Body of pancreas (tissue), 4 donors: ENCODE results near the gene SLC2A8. TPM values are rescaled to one million over a fixed set of nuclear protein-coding genes. Genes with fewer than 3 reads are reported as not detected.

Experiments
- ATAC-seq: fragments of 150-250 bp; one replicate; pipeline ENCODE4 v1.9.1; 2016
- DNase-seq, 4 donors: peaks; one replicate each; pipeline ENCODE4 v3.0.0-alpha.2; 2019
- H3K27ac ChIP-seq, 4 donors: fragments of 200-600 bp; sonication (generic); 1 replicate in 3 of 4; 2 replicates in 1 of 4; pipeline versions ENCODE4 v1.5.1 to v1.6.1; 2016 to 2019; ENCODE audit warnings: mild to moderate bottlenecking in 1 of 4, mixed read lengths in 1 of 4, moderate library complexity in 1 of 4
- H3K27me3 ChIP-seq, 2 donors: fragments of 200-600 bp; sonication (generic); one replicate each; pipeline ENCODE4 v1.6.0; 2016; ENCODE audit warnings: mild to moderate bottlenecking in 1 of 2
- H3K36me3 ChIP-seq, 2 donors: fragments of 200-600 bp; sonication (generic); replicated peaks in 1 of 2; 2 replicates each; pipeline ENCODE4 v1.5.1; 2016; ENCODE audit warnings: low read depth in 2 of 2; ENCODE audit not compliant: insufficient read depth in 1 of 2
- H3K4me1 ChIP-seq: fragments of 200-600 bp; sonication (generic); one replicate; pipeline ENCODE4 v1.6.0; 2016
- H3K4me3 ChIP-seq, 2 donors: fragments of 200-600 bp; sonication (generic); 1 replicate in 1 of 2; 2 replicates in 1 of 2; pipeline ENCODE4 v1.5.1; 2016 to 2019
- H3K9me3 ChIP-seq, 3 donors: fragments of 200-600 bp; sonication (generic); 1 replicate in 2 of 3; 2 replicates in 1 of 3; pipeline ENCODE4 v1.5.1; 2016
- POLR2A ChIP-seq, 3 donors: fragments of 450-650 bp; IDR thresholded peaks; one replicate each; pipeline ENCODE4 v1.6.1; 2016; ENCODE audit warnings: antibody characterized with exemption in 3 of 3, mild to moderate bottlenecking in 2 of 3
- WGBS, 2 donors: methylation state at CpG; one replicate each; pipeline ENCODE4 v1.1.5; 2017; 5-methylcytosine and 5-hydroxymethylcytosine counted together
- intact Hi-C: fragments of 100-400 bp; cut with DNase I; formaldehyde crosslinking; loops from one replicate; pipeline ENCODE4 v1.15.1; 2023
- total RNA-seq, 2 donors: library from RNA; depleted of rRNA; stranded (reverse); fragments of >200 nt; gene quantifications; one replicate each; pipeline ENCODE4 v1.1.0, GENCODE V29; 2016
- TF ChIP-seq, protein P1 (sequence below), 7 experiments: fragments of 450-650 bp in 4 of 7; fragments of 200-600 bp in 3 of 7; sonication (generic) in 3 of 7; IDR thresholded peaks; one replicate each; pipeline ENCODE4 v1.5.1; 2016 to 2019; ENCODE audit warnings: antibody characterized with exemption in 7 of 7

Gene SLC2A8
- total RNA-seq, 2 donors from 2014 or later, result 10.9 to 18.2 TPM

DNA sequence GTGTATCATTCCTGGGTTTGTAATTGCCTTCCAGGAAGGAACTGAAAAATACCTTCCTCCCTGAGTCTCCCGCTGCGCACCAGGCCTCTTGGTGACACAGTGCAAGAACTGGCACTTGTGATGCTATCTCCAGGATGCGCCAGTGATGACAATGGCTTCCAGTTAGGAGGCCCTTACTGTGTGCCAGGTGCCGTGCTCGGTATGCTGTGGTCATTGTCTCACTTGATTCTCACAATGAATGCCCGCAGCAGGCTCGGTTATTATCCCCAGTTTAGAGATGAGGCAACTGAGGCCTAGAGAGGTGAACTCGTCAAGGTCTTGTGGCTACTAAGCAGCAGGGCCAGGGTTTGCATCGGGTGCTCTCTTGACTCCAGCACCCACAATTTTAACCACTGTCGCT is 31.5 kb upstream of the SLC2A8 start:
- DNase-seq (no peak), ATAC-seq (no peak)
- Histone ChIP-seq H3K27ac (no peak overlapping the region), H3K4me3 (no peak overlapping the region), H3K4me1 (no peaks in the 10 kb centered on the region), H3K9me3 (no peaks in the 10 kb centered on the region), H3K27me3 (no peaks in the 10 kb centered on the region), H3K36me3 (no peaks in the 10 kb centered on the region)
- WGBS, 2 donors, result 89 to 90% methylated on average over 10 of the region's 10 CpGs
- intact Hi-C loops, result no loop called here
- TF ChIP-seq POLR2A (IDR thresholded peaks at IDR 0.05), result no peak
- TF ChIP-seq, protein P1, sequence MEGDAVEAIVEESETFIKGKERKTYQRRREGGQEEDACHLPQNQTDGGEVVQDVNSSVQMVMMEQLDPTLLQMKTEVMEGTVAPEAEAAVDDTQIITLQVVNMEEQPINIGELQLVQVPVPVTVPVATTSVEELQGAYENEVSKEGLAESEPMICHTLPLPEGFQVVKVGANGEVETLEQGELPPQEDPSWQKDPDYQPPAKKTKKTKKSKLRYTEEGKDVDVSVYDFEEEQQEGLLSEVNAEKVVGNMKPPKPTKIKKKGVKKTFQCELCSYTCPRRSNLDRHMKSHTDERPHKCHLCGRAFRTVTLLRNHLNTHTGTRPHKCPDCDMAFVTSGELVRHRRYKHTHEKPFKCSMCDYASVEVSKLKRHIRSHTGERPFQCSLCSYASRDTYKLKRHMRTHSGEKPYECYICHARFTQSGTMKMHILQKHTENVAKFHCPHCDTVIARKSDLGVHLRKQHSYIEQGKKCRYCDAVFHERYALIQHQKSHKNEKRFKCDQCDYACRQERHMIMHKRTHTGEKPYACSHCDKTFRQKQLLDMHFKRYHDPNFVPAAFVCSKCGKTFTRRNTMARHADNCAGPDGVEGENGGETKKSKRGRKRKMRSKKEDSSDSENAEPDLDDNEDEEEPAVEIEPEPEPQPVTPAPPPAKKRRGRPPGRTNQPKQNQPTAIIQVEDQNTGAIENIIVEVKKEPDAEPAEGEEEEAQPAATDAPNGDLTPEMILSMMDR (IDR thresholded peaks at IDR 0.05), result no peak

DNA sequence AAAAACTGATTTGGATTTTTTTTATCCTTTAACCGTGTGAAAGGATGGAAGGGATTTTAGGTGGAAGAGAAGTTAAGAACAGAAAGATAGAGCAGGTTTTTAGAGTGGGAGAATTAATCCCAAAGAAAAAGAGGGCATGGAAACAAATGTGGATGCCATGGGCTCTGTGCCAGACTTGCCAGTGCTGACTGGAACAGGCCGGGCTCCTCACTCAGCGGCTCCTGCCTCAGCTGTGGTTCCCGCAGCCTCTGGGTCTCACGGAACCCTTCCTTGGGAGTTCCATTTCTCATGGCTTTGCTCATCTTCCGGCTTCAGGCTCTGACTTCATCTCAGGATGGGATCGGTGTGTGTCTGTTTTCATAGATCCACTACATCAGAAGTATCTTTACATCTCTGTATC is 30.4 kb upstream of the SLC2A8 start:
- H3K27me3 ChIP-seq, result no peaks in the 10 kb centered on the region
- intact Hi-C loops, result no loop called here
- DNase-seq (no peak), ATAC-seq (no peak)
- H3K4me1 ChIP-seq, result no peaks in the 10 kb centered on the region
- H3K27ac ChIP-seq, result no peak overlapping the region
- no peaks in the 10 kb centered on the region for H3K36me3 ChIP-seq
- WGBS, 2 donors, result 86% methylated on average over 7 of the region's 7 CpGs
- no peak for TF ChIP-seq POLR2A (IDR thresholded peaks at IDR 0.05)
- TF ChIP-seq, protein P1 (IDR thresholded peaks at IDR 0.05), result no peak
- H3K9me3 ChIP-seq, result no peaks in the 10 kb centered on the region
- no peak overlapping the region for H3K4me3 ChIP-seq

DNA sequence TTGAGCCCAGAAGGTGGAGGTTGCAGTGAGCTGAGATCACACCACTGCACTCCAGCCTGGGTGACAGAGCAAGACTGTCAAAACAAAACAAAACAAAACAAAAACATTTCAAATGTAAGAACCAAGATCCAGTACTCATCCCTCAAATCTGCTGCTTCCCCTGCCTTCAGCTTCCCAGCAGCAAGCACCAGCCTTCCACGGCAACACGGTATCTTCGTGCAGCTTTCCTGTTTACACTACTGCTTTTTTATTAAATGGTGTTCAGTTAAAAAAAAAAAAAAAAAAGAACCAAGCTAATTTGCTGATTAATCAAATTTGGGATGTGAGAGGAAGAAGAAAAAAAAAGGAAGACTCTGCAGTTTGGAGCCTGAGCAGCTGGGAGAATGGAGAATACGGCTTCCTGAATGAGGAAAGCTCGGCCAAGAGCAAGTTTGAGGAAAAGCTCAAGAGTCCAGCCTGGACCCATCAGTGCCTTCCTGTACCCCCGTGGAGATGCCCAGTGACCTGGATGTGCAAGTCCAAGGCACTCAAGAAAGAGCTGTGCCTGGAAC is 28.0 kb upstream of the SLC2A8 start:
- Histone ChIP-seq H3K4me3 (no peak overlapping the region), H3K4me1 (no peaks in the 10 kb centered on the region), H3K9me3 (no peaks in the 10 kb centered on the region), H3K36me3 (no peaks in the 10 kb centered on the region), H3K27ac (no peak overlapping the region), H3K27me3 (no peaks in the 10 kb centered on the region)
- 60 to 75% methylated on average over 6 of the region's 6 CpGs for WGBS, 2 donors
- intact Hi-C loops, result no loop called here
- no peak for DNase-seq
- TF ChIP-seq, protein P1 (IDR thresholded peaks at IDR 0.05), result no peak
- no peak for ATAC-seq

DNA sequence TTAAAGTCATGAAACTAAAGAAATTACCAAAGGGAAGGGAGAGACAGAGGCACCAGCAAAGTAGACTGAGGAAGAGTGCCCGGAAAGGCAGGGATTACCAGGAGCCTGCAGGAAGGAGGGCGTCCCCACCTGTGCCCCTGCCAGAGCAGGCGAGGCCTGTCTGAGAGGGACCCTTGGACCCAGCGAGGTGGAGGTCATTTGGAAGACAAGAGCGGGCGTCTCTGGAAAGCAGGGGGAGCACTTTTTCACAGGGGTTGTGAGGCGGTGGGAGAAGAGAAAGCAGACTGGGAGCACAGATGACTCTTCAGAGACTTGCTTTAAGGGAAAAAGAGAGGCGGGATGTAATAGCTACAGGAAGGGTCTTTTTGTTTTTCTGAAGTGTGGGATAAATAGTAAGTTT is 27.5 kb upstream of the SLC2A8 start:
- DNase-seq (no peak), ATAC-seq (no peak)
- H3K27me3 ChIP-seq, result no peaks in the 10 kb centered on the region
- 88 to 93% methylated on average over 8 of the region's 8 CpGs for WGBS, 2 donors
- no peaks in the 10 kb centered on the region for H3K9me3 ChIP-seq
- no peaks in the 10 kb centered on the region for H3K4me1 ChIP-seq
- no peak overlapping the region for H3K27ac ChIP-seq
- H3K4me3 ChIP-seq, result no peak overlapping the region
- intact Hi-C loops, result no loop called here
- no peaks in the 10 kb centered on the region for H3K36me3 ChIP-seq
- TF ChIP-seq POLR2A (IDR thresholded peaks at IDR 0.05), result no peak
- TF ChIP-seq, protein P1 (IDR thresholded peaks at IDR 0.05), result no peak

DNA sequence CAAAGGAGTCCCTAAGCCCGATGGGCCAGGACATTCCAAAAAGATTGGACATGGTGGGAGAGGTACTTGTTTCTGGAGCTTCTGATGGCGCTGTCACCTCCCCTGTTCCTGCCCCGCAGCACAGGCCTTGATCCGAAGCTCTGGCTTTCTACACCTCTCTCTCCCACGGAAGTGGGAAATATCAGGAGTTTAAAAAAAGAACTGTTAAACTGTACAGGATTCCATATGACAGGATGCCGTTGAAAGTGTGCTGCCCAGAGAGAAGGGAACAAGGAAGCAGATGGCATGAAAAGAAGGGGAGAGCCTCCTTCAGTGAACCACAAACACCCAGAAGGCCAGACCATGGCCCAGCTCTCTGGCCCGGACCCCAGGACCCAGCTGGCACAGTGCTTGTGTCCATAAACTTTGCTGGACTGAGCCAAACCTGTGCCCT is 26.8 kb upstream of the SLC2A8 start:
- intact Hi-C loops, result no loop called here
- Histone ChIP-seq H3K27me3 (no peaks in the 10 kb centered on the region), H3K4me1 (no peaks in the 10 kb centered on the region), H3K4me3 (no peak overlapping the region), H3K27ac (no peak overlapping the region), H3K36me3 (no peaks in the 10 kb centered on the region), H3K9me3 (no peaks in the 10 kb centered on the region)
- 64 to 77% methylated on average over 7 of the region's 7 CpGs for WGBS, 2 donors
- DNase-seq, result no peak
- ATAC-seq, result no peak
- TF ChIP-seq POLR2A (IDR thresholded peaks at IDR 0.05), result no peak
- TF ChIP-seq, protein P1 (IDR thresholded peaks at IDR 0.05), result no peak
